Coronary artery (tissue), 2 donors: ENCODE data around the gene KRTCAP2.

ENCODE experiments used
- DNase-seq: peaks from one replicate; pipeline ENCODE4 v3.0.0-alpha.2; 2017; ENCODE audit warnings: low spot score
- H3K27ac ChIP-seq, 2 donors: fragments of 200-600 bp; sonication (generic); one replicate each; pipeline ENCODE4 v1.5.1; 2016 to 2019
- H3K4me3 ChIP-seq: fragments of 200-600 bp; sonication (generic); 2 replicates; pipeline ENCODE4 v1.5.1; 2016; ENCODE audit warnings: mild to moderate bottlenecking, moderate library complexity
- TF ChIP-seq, protein P1 (sequence below): fragments of 200-600 bp; sonication (generic); IDR thresholded peaks from one replicate; pipeline ENCODE4 v1.5.1; 2019; ENCODE audit warnings: antibody characterized with exemption

KRTCAP2 gene

DNA sequence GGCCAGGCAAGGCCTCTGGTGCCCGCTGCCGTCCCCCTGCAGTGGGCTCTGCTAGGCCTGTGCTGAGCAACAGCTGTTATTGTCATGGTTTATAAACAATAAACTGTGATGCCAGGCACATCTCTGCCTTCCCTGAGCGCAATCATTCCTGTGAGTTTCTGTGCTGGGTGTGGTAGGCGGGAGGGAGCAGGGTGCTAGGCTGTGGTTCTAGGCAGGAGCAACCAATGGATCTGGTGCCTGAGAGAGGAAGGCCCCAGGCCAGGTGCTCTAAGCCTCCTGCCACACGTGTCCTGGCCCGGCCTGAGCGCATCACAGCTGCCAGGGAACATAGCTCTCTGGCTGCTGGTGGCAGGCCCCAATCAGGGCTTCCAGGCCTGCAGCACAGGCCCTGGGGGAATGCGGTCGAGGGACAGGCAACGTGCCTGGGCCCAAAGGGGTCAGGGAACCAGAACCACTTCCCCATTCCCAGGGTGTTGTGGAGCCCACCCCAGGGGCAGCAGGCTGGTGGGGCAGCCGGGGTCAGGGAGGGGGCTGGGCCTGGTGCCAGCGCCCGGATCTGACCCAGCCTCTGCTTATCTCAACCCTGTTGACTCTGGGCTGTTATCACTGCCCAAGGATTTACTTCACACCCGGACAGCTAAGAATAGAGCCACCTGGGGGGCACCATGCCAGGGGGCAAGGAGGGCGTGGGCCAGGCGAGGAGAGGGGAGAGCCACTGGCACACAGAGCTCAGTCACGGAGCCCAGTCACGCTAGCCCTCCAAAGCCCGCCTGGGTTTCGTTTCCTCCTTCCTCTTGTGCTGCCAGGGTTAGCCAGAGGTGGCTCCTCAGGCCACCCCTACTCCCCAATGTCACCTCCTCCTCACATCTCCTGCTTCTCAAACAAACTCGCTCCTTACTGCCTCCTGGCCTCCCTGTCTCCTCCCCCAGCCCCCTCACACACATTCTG, 12.0 kb upstream of the KRTCAP2 start:
- peak; percentile 74 for DNase-seq
- H3K27ac ChIP-seq: peak overlapping the region in 1 of 2 donors; percentile 16
- TF ChIP-seq, protein P1, sequence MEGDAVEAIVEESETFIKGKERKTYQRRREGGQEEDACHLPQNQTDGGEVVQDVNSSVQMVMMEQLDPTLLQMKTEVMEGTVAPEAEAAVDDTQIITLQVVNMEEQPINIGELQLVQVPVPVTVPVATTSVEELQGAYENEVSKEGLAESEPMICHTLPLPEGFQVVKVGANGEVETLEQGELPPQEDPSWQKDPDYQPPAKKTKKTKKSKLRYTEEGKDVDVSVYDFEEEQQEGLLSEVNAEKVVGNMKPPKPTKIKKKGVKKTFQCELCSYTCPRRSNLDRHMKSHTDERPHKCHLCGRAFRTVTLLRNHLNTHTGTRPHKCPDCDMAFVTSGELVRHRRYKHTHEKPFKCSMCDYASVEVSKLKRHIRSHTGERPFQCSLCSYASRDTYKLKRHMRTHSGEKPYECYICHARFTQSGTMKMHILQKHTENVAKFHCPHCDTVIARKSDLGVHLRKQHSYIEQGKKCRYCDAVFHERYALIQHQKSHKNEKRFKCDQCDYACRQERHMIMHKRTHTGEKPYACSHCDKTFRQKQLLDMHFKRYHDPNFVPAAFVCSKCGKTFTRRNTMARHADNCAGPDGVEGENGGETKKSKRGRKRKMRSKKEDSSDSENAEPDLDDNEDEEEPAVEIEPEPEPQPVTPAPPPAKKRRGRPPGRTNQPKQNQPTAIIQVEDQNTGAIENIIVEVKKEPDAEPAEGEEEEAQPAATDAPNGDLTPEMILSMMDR: no peak
- no peak overlapping the region for H3K4me3 ChIP-seq

DNA sequence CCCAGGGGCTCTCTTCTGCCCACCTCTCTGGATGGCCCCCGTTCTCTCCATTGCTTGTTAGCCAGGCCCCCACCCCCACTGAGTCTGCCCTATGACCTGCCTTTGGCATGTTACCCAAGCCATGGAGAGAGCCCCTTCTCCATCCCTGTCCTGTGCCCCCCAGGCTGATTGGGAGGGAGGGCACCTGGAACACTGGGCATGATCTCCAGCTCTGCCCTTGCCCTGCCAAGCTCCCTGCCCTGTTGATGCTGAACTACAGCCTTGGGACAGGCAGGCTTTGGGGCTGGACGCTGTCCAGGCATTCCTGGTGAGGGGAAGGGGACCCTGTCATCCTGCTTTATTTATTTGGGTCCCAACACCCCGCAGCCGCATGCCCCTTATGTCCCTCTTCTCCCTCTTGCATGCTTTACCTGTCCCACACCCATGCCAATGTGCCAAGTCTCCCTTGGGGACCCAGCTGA, 11.3 kb upstream of the KRTCAP2 start:
- no peak overlapping the region for H3K4me3 ChIP-seq
- TF ChIP-seq, protein P1: no peak
- DNase-seq: no peak
- no peak overlapping the region for H3K27ac ChIP-seq

DNA sequence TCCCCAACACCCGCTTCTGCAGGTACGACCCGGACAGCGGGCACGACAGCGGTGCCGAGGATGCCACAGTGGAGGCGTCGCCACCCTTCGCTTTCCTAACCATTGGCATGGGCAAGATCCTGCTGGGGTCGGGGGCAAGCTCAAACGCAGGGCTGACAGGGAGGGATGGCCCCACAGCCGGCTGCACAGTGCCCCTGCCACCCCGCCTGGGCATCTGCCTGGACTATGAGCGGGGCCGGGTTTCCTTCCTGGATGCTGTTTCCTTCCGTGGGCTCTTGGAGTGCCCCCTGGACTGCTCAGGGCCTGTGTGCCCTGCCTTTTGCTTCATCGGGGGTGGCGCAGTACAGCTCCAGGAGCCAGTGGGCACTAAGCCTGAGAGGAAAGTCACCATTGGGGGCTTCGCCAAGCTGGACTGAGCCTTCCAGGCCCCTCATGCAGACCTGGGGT, 10.7 kb upstream of the KRTCAP2 start:
- Histone ChIP-seq H3K4me3 (no peak overlapping the region), H3K27ac (no peak overlapping the region)
- DNase-seq: no peak
- TF ChIP-seq, protein P1: no peak

DNA sequence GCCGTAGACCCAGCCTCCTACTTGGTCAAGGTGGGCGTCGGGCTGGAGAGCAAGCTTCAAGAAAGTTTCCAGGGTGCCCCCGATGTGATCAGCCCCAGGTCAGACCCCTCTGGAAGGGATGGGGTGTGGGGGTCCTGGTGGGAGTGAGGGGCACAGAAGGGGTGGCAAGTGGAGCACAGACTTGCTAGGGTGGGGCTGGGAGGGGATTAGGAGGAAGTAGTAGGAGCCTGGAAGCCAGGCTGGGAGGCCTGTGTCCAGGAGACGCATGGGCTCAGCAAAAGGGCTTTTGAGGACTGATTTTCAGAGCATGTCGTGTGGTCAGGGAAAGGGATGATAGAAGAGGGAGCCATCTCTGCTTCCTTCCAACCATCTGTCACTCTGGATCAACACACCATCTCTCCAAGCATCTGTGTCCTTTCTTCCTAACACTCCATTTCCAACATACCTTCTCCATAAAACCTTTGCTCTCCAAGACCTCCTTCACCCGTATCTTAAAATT, 9.0 kb upstream of the KRTCAP2 start:
- TF ChIP-seq, protein P1: no peak
- no peak overlapping the region for H3K27ac ChIP-seq
- H3K4me3 ChIP-seq: no peak overlapping the region
- DNase-seq: peak; percentile 68

DNA sequence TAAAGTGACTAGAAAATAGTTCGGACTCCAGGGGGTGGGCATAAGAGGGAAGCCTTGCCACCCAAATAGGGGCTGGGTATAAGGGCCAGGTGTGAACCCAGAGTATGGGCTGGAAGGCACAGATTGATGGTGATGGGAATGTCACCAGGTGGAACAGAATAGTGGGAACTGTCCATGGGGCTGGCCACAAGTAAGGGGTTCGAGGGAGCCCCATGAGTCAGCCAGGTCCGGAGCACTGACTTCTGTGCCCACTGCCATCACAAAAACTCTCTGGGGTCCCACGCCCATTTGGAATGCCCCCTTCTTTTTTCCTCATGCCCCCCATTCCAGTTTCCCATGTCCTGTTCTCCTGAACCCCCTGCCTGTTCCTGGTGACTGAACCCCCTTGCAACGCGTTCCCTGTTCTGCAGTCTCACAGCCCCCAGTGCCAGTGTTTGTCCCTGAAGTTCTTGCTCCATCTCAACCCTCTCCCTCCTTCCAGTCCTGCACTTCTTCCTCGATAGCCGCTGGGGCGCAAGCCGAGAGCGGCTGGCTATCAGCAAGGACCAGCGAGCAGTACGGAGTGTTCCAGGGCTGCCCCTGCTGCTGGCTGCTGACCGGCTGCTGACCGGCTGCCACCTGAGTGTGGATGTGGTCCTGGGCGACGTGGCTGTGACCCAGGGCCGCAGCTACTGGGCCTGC, 8.4 kb upstream of the KRTCAP2 start:
- Histone ChIP-seq H3K4me3 (no peak overlapping the region), H3K27ac (no peak overlapping the region)
- TF ChIP-seq, protein P1: no peak
- peak; percentile 69 for DNase-seq

DNA sequence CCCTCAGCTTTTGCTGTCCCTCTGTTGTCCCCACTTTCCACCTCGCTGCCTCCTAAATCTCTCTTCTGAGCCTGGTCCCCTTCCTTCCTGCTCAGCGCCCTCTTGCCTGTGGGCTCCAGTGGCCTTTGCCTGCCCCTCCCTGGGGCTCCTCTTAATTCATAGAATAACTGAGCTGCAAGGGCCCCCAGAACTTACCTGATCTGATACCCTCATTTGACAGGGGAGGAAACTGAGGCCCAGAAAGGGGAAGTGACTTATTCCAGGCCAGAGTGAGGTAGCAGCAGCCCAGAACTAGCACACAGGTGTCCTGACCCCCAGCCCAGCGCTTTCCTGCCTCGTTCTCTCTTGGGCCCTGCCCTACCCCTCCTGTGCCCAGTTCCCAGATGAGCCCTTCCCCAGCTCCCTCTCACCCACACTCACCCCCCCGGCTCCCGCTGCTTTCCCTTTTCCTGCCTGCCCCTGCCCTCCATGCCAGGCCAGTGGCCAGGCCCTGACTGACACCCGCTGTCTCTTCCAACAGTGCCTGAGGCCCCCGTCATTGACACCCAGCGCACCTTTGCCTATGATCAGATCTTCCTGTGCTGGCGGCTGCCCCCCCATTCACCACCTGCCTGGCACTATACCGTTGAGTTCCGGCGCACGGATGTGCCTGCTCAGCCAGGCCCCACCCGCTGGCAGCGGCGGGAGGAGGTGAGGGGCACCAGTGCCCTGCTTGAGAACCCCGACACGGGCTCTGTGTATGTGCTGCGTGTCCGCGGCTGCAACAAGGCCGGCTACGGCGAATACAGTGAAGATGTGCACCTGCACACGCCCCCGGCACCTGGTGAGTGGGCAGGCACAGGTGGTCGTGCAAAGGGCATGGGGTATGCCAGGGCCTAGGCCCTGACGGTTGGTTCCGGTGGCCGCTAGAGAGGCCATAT, 6.3 kb upstream of the KRTCAP2 start:
- TF ChIP-seq, protein P1: no peak
- no peak overlapping the region for H3K27ac ChIP-seq
- no peak overlapping the region for H3K4me3 ChIP-seq
- peak; percentile 71 for DNase-seq
